ENCODE results near the gene TEKT1.

The TEKT1 gene

GRCh38 chr17:6796017-6796886, 35.3 kb downstream of the TEKT1 start:
- TF ChIP-seq, protein P1, sequence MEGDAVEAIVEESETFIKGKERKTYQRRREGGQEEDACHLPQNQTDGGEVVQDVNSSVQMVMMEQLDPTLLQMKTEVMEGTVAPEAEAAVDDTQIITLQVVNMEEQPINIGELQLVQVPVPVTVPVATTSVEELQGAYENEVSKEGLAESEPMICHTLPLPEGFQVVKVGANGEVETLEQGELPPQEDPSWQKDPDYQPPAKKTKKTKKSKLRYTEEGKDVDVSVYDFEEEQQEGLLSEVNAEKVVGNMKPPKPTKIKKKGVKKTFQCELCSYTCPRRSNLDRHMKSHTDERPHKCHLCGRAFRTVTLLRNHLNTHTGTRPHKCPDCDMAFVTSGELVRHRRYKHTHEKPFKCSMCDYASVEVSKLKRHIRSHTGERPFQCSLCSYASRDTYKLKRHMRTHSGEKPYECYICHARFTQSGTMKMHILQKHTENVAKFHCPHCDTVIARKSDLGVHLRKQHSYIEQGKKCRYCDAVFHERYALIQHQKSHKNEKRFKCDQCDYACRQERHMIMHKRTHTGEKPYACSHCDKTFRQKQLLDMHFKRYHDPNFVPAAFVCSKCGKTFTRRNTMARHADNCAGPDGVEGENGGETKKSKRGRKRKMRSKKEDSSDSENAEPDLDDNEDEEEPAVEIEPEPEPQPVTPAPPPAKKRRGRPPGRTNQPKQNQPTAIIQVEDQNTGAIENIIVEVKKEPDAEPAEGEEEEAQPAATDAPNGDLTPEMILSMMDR (IDR thresholded peaks at IDR 0.05; ENCODE audit: low read depth, low read length, missing control alignments), result no peak
- DNase-seq (ENCODE audit: low read depth), result no peak
- in situ Hi-C loops (cut with HindIII; ENCODE audit: low sequenced_read_pairs), result no loop called here
- no peak overlapping the region for H3K4me3 ChIP-seq (ENCODE audit: low read depth, low read length)

- TF ChIP-seq, protein P1 (IDR thresholded peaks at IDR 0.05; ENCODE audit: low read depth, low read length, missing control alignments), result no peak
- in situ Hi-C loops (cut with HindIII; ENCODE audit: low sequenced_read_pairs), result no loop called here
- H3K4me3 ChIP-seq (ENCODE audit: low read depth, low read length), result no peak overlapping the region
- no peak for DNase-seq (ENCODE audit: low read depth)
Measured at GRCh38 chr17:6793748-6794493, 37.6 kb downstream of the TEKT1 start.

GRCh38 chr17:6789146-6789545, 42.4 kb downstream of the TEKT1 start:
- H3K4me3 ChIP-seq (ENCODE audit: low read depth, low read length), result no peak overlapping the region
- in situ Hi-C loops (cut with HindIII; ENCODE audit: low sequenced_read_pairs), result no loop called here
- TF ChIP-seq, protein P1 (IDR thresholded peaks at IDR 0.05; ENCODE audit: low read depth, low read length, missing control alignments), result no peak
- DNase-seq (ENCODE audit: low read depth), result no peak

GRCh38 chr17:6787081-6787693, 44.3 kb downstream of the TEKT1 start:
- DNase-seq (ENCODE audit: low read depth), result no peak
- TF ChIP-seq, protein P1 (IDR thresholded peaks at IDR 0.05; ENCODE audit: low read depth, low read length, missing control alignments), result no peak
- in situ Hi-C loops (cut with HindIII; ENCODE audit: low sequenced_read_pairs), result no loop called here
- no peak overlapping the region for H3K4me3 ChIP-seq (ENCODE audit: low read depth, low read length)

GRCh38 chr17:6786618-6787017, 44.9 kb downstream of the TEKT1 start:
- in situ Hi-C loops (cut with HindIII; ENCODE audit: low sequenced_read_pairs), result no loop called here
- peak; percentile 34 for DNase-seq (ENCODE audit: low read depth)
- TF ChIP-seq, protein P1 (IDR thresholded peaks at IDR 0.05; ENCODE audit: low read depth, low read length, missing control alignments), result no peak
- H3K4me3 ChIP-seq (ENCODE audit: low read depth, low read length), result no peak overlapping the region

GRCh38 chr17:6782244-6782643, 49.3 kb downstream of the TEKT1 start:
- TF ChIP-seq, protein P1 (IDR thresholded peaks at IDR 0.05; ENCODE audit: low read depth, low read length, missing control alignments), result no peak
- in situ Hi-C loops (cut with HindIII; ENCODE audit: low sequenced_read_pairs), result no loop called here
- no peak overlapping the region for H3K4me3 ChIP-seq (ENCODE audit: low read depth, low read length)
- DNase-seq (ENCODE audit: low read depth), result no peak

Data from astrocyte of the cerebellum (primary cell).